Gastroesophageal sphincter (tissue), 3 donors: ENCODE results near the gene FRRS1.

Source experiments
- CTCF ChIP-seq, 4 experiments: fragments of 200-600 bp in 2 of 4; fragments of 450-650 bp in 2 of 4; sonication (generic) in 1 of 4; IDR thresholded peaks; one replicate each; pipeline ENCODE4 v1.5.1; 2017 to 2019; ENCODE audit warnings: antibody characterized with exemption in 4 of 4, mild to moderate bottlenecking in 2 of 4, moderate library complexity in 2 of 4
- POLR2A ChIP-seq, 2 donors: fragments of 450-650 bp; IDR thresholded peaks; one replicate each; pipeline ENCODE4 v1.6.1; 2017; ENCODE audit warnings: antibody characterized with exemption in 2 of 2, mild to moderate bottlenecking in 2 of 2, moderate library complexity in 1 of 2

GRCh38 chr1:99811747-99812146 is 45.3 kb upstream of the FRRS1 start:
- TF ChIP-seq POLR2A (IDR thresholded peaks at IDR 0.05) (no peak), CTCF (IDR thresholded peaks at IDR 0.05) (no peak)
